AG09309 (cell line): ENCODE results near the gene SYNE1.

ENCODE experiments used
- DNase-seq: peaks from one replicate; pipeline ENCODE4 v3.0.0-alpha.2; 2010; ENCODE audit warnings: low read depth
- H3K4me3 ChIP-seq: 2 replicates; pipeline ENCODE4 v1.5.1; 2011; ENCODE audit warnings: mild to moderate bottlenecking, low read depth, low read length, moderate library complexity; ENCODE audit not compliant: control insufficient read depth
- TF ChIP-seq, protein P1 (sequence below): IDR thresholded peaks from 2 replicates; pipeline ENCODE4 v1.5.1; 2011; ENCODE audit warnings: mild to moderate bottlenecking, low read depth, low read length, inconsistent platforms; ENCODE audit not compliant: insufficient read depth, control insufficient read depth; ENCODE audit errors: missing control alignments

SYNE1 gene

DNA sequence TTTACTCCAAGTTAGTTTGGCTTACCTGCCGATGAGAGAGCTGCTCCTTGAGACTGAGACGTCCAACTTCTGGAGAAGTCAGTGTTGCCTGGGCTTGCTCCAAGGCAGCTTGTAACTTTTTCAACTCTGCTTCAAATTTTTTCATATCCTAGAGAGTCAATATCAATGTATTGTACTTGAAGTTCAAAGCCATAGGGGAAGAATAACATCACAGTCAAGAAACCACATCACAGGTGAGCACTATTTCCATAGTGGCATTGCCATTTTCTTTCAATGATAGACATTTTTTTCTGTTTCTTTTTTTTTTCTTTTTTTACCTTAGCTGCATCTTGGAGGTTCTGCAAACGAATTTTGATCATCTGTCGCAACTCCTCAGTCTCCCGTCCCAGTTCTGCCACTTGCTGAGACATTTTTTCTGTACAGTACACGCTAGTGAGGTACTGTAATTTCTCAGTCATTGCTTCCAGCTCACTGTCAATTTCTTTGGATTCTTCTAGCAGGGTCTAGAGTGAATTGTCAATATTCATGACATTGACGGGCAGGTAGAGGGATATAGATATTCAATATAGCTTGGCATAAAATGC lies 326.7 kb downstream of the SYNE1 start:
- H3K4me3 ChIP-seq = no peak overlapping the region
- TF ChIP-seq, protein P1, sequence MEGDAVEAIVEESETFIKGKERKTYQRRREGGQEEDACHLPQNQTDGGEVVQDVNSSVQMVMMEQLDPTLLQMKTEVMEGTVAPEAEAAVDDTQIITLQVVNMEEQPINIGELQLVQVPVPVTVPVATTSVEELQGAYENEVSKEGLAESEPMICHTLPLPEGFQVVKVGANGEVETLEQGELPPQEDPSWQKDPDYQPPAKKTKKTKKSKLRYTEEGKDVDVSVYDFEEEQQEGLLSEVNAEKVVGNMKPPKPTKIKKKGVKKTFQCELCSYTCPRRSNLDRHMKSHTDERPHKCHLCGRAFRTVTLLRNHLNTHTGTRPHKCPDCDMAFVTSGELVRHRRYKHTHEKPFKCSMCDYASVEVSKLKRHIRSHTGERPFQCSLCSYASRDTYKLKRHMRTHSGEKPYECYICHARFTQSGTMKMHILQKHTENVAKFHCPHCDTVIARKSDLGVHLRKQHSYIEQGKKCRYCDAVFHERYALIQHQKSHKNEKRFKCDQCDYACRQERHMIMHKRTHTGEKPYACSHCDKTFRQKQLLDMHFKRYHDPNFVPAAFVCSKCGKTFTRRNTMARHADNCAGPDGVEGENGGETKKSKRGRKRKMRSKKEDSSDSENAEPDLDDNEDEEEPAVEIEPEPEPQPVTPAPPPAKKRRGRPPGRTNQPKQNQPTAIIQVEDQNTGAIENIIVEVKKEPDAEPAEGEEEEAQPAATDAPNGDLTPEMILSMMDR = no peak
- no peak for DNase-seq

DNA sequence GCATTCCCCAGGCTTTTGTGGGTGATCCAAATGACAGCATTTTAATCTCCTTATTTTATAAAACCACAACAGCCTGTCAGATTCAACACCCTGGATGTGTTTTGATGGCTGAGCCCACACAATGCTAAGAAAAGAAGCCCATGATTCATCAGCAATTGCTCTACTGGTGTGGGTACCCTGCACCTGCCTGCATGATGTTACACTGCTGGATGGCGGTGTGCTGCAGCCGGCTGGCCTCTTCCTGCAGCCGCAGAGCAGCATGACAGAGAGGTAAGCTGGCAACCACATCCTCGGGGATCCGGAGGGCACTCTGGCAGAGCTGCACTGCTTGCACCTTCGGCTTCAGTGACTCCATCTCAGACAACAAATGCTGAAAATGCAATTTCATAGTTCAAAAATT lies 327.5 kb downstream of the SYNE1 start:
- DNase-seq = no peak
- TF ChIP-seq, protein P1 = no peak

DNA sequence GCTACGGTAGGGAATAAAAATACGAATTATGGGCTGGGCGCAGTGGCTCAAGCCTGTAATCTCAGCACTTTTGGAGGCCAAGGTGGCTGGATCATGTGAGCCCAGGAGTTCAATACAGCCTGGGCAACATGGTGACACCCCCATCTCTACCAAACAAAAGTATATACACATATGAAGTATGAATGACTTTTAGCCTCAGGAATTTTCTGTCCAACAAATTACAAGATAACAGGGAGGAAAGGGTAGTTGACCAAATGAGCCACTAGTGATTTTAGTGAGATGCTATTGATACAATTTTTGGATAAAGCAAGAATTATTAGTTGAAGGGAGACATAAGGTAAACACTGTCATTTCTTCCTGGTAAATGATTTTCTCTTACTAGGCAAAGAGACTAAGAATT lies 328.2 kb downstream of the SYNE1 start:
- no peak overlapping the region for H3K4me3 ChIP-seq
- no peak for DNase-seq
- TF ChIP-seq, protein P1 = no peak

More for the DNA sequence above, 327.5 kb downstream of the SYNE1 start:
- no peak overlapping the region for H3K4me3 ChIP-seq

DNA sequence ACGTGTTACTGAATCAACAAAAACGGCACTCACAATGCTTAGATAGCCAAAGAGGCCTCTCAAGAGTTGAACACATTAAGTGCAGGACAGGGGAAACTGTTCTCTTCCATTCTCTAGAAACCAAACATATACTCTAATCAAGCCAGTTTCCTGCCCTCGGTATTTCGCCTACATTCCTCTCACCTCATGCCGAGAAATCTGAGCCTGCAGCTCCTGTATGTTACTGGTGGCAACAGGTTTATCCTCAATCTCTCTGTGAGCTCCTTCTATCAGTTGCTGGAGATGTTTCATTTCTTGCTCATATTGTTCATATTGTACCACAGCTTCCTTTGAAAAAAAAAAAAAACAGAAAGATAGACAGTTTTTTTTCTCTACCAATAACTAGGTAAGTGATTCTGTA lies 328.9 kb downstream of the SYNE1 start:
- H3K4me3 ChIP-seq = no peak overlapping the region
- TF ChIP-seq, protein P1 = no peak
- no peak for DNase-seq

DNA sequence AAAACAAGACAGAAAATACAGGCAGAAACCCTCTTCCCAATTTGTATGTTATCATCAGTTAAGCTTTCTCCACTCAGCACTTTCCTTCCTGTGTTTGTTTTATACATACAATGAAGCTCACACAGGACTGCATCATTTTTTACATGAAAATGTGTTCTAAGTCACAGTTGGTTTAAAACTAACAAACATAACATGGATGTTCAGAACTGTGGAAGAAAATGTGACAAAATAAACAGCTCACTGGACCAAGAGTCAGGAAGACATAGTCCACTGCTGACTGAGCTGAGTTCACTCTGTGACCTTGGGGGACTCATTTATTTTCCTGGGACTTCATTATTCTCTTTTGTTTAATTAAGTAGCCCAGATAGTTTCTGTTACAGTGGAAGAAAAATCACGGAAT lies 331.5 kb downstream of the SYNE1 start:
- no peak overlapping the region for H3K4me3 ChIP-seq
- TF ChIP-seq, protein P1 = no peak
- DNase-seq = no peak

DNA sequence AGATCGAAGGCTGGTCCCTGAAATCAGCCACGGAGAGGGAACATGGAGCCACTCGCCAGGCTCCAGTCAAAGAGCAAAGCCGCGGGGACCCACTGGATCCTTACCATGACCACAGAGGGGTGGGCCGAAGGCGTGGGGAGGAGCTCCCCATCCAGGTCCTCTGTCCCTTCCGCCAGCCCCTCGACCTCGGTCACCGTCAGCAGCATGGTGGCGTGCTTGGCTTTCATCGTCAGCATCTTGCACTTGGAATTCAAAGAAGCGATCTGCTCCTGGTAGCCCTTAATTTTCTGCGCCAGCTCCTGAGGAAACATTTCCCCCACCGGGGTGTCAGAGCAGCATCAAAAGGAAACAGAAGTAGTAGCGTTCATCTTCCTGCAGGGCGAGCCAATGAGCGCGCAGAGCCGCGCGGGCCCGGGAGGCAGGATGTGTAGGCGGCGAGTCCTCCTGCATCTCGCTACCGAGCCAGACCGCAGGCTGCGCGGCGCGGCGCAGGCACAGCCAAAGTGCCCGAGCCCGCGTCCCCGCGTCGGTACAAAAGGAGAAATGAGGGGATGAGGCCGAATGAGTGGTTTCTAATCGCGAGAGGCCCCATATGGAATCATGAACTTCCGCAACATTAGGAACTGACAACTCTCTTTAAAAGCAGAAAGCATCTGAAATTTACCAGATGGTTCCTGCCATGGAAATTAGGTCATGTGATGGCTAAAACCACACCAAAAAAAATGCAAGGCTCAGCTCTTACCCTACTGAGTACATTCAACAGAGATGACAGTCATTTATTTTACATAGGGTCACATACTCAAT lies 335.2 kb downstream of the SYNE1 start:
- H3K4me3 ChIP-seq = peak overlapping the region; percentile 73
- no peak for DNase-seq
- TF ChIP-seq, protein P1 = peak; percentile 48
